ENCODE data around the gene PIEZO2. TPM values are rescaled to one million over a fixed set of nuclear protein-coding genes. Genes with fewer than 3 reads are reported as not detected.

Gene PIEZO2
- total and polyA plus RNA-seq, 10 donors: 0.42 to 13.0 (median 8.0) TPM

DNA sequence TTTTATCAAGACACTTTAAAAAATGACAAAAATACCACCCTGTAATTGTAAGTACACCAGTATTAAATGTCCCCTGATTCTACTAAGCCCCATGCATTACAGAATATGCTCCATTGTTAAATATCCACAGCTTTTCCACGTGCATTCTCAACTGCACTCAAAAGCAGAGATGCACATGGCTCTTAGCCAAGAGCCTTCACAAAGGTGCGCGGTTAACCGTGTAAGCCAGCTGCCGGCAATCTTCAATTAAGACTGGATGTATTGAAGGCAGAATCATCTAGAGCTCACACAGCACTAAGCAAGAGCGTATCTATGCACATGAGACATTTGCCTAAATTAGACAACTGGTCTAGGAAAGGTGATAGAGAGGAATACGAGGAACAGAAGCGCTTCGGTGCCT is 345.2 kb downstream of the PIEZO2 start:
- H3K27ac ChIP-seq: no peak overlapping the region
- intact Hi-C loops (cut with DNase I; ENCODE audit: low total_unique reads): no loop called here
- H3K27me3 ChIP-seq (replicated peaks in 1 of 7): no peaks in the 10 kb centered on the region
- H3K9me3 ChIP-seq: no peaks in the 10 kb centered on the region
- no peaks in the 10 kb centered on the region for H3K4me1 ChIP-seq
- no peak for TF ChIP-seq POLR2AphosphoS5 (IDR thresholded peaks at IDR 0.05)
- TF ChIP-seq POLR2A (IDR thresholded peaks at IDR 0.05): no peak
- TF ChIP-seq, protein P1, sequence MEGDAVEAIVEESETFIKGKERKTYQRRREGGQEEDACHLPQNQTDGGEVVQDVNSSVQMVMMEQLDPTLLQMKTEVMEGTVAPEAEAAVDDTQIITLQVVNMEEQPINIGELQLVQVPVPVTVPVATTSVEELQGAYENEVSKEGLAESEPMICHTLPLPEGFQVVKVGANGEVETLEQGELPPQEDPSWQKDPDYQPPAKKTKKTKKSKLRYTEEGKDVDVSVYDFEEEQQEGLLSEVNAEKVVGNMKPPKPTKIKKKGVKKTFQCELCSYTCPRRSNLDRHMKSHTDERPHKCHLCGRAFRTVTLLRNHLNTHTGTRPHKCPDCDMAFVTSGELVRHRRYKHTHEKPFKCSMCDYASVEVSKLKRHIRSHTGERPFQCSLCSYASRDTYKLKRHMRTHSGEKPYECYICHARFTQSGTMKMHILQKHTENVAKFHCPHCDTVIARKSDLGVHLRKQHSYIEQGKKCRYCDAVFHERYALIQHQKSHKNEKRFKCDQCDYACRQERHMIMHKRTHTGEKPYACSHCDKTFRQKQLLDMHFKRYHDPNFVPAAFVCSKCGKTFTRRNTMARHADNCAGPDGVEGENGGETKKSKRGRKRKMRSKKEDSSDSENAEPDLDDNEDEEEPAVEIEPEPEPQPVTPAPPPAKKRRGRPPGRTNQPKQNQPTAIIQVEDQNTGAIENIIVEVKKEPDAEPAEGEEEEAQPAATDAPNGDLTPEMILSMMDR (IDR thresholded peaks at IDR 0.05 in 8 of 11, conservative IDR thresholded peaks at IDR 0.05 in 3 of 11): no peak
- DNase-seq: no peak
- 89 to 94% (median 91%) methylated on average over 9 of the region's 9 CpGs for WGBS, 5 donors
- H3K36me3 ChIP-seq: no peaks in the 10 kb centered on the region
- no peak overlapping the region for H3K4me3 ChIP-seq

DNA sequence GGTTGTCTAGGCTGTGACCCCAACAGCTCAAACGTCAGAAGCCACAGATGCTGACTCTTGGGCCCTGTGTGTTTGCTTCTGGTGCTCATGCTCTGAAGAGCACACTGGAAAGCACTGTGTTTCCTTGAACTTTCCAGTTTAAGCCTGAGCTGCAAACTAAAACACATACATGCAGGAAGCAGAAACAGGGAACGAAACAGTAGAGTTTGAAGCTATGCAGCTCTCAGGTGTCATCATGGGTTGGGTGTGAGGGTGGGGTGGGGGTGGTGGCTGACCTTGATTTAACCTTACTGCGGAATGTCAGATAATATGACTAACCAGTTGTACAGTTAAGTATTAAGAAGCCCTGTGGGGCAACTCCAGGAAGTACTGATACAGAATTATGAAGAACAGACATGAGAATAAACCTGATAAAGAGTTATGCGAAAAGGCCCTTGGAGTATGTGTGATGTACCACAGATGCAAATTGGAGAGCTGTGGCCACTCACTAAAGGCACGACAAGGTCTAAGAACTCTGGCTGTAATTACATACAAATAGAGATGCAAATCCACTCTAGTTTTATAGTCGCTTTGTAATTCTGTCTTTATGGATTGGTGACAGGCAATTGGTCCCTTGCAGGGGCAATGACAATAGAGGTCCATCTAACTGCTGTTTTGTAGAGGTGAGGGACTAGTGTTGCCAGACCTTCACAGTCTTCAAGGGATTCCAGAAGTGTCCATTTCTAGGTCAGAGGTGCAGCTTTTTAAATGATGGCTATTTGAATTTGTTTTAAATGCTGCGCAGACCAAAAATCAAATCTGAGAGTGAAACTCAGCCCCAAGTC is 350.4 kb downstream of the PIEZO2 start:
- Histone ChIP-seq H3K27me3 (replicated peaks in 1 of 7) (no peaks in the 10 kb centered on the region), H3K4me1 (no peaks in the 10 kb centered on the region), H3K36me3 (no peaks in the 10 kb centered on the region), H3K4me3 (no peak overlapping the region), H3K9me3 (no peaks in the 10 kb centered on the region), H3K27ac (no peak overlapping the region)
- TF ChIP-seq POLR2A (IDR thresholded peaks at IDR 0.05) (no peak), POLR2AphosphoS5 (IDR thresholded peaks at IDR 0.05) (no peak)
- TF ChIP-seq, protein P1 (IDR thresholded peaks at IDR 0.05 in 8 of 11, conservative IDR thresholded peaks at IDR 0.05 in 3 of 11): no peak
- DNase-seq: no peak
- intact Hi-C loops (cut with DNase I; ENCODE audit: low total_unique reads): no loop called here
- WGBS, 5 donors: 71 to 80% (median 74%) methylated on average over 7 of the region's 7 CpGs

DNA sequence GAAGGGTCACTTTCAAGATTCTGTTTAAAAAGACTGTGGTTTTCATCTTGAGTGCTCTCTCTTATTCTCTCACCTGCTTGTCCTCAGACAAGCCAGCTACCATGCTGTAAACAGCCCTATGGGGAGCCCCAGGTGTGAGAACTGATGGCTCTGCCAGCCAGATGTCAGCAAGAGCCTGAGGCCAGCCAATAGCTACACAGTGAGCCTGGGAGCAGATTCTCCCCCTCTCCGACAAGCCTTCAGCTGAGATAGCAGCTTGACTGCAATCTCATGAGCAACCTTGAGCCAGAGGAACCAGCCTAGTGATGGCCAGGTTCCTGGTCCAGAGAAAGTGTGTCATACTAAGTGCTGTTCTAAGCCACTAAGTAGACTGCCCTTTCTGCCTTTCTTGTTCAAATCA is 351.5 kb downstream of the PIEZO2 start:
- intact Hi-C loops (cut with DNase I; ENCODE audit: low total_unique reads): no loop called here
- TF ChIP-seq, protein P1 (IDR thresholded peaks at IDR 0.05 in 8 of 11, conservative IDR thresholded peaks at IDR 0.05 in 3 of 11): no peak
- no peak for TF ChIP-seq POLR2AphosphoS5 (IDR thresholded peaks at IDR 0.05)
- Histone ChIP-seq H3K4me3 (no peak overlapping the region), H3K4me1 (no peaks in the 10 kb centered on the region), H3K27ac (no peak overlapping the region), H3K9me3 (no peaks in the 10 kb centered on the region), H3K36me3 (no peaks in the 10 kb centered on the region), H3K27me3 (replicated peaks in 1 of 7) (no peaks in the 10 kb centered on the region)
- 85 to 97% (median 91%) methylated on average over 1 of the region's 1 CpG for WGBS, 5 donors
- DNase-seq: no peak

DNA sequence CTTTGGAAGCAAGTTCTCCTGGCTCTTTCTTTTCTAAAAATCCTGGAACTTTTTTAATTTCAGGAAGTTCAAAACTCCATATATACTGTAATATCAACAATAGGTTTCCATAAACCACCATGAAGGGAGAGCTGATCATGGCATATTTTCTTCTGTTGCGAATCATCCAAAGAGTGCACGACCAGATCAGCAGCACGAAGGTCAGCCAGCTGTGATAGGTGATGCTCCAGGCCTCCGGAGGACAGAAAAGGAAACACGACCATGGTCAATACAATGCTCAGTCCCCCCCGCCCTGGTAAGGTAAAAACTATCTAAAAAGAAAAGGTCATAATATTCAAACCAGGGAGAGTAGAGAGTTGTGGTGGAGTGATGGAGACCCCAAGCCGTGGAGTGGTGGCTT is 354.6 kb downstream of the PIEZO2 start:
- Histone ChIP-seq H3K27ac (no peak overlapping the region), H3K4me3 (no peak overlapping the region), H3K36me3 (no peaks in the 10 kb centered on the region), H3K27me3 (replicated peaks in 1 of 7) (no peaks in the 10 kb centered on the region), H3K9me3 (no peaks in the 10 kb centered on the region), H3K4me1 (peaks cover 0 to 14% (median 0%) of the 10 kb centered on the region in 6 donors)
- TF ChIP-seq POLR2AphosphoS5 (IDR thresholded peaks at IDR 0.05) (no peak), POLR2A (IDR thresholded peaks at IDR 0.05) (no peak)
- TF ChIP-seq, protein P1 (IDR thresholded peaks at IDR 0.05 in 8 of 11, conservative IDR thresholded peaks at IDR 0.05 in 3 of 11): no peak
- no peak for DNase-seq
- 73 to 89% (median 86%) methylated on average over 7 of the region's 7 CpGs for WGBS, 5 donors
- intact Hi-C loops (cut with DNase I; ENCODE audit: low total_unique reads): no loop called here

Measured in spleen (tissue), 11 donors.